Cardiac muscle cell (in vitro differentiated cells and primary cell): Measurements from ENCODE around the gene SPEG. TPM values are rescaled to one million over a fixed set of nuclear protein-coding genes. Genes with fewer than 3 reads are reported as not detected.

Source experiments
- DNase-seq, 2 donors: peaks; one replicate each; pipeline versions ENCODE4 v3.0.0 to v3.0.0-alpha.2; 2010 to 2017; ENCODE audit warnings: low read depth in 1 of 2, low spot score in 1 of 2
- H3K27ac ChIP-seq: fragments of 200-600 bp; sonication (generic); 2 replicates; pipeline ENCODE4 v1.5.1; 2016
- H3K27me3 ChIP-seq: fragments of 200-600 bp; sonication (generic); 2 replicates; pipeline ENCODE4 v1.6.0; 2016; ENCODE audit warnings: control low read depth
- H3K36me3 ChIP-seq: fragments of 200-600 bp; sonication (generic); 2 replicates; pipeline ENCODE4 v1.5.1; 2016; ENCODE audit warnings: control low read depth
- H3K4me1 ChIP-seq: fragments of 200-600 bp; sonication (generic); 2 replicates; pipeline ENCODE4 v1.8.1; 2017; ENCODE audit warnings: low read depth, mild to moderate bottlenecking, mixed run types
- H3K4me3 ChIP-seq: fragments of 200-600 bp; sonication (generic); 2 replicates; pipeline ENCODE4 v1.5.1; 2016; ENCODE audit warnings: mild to moderate bottlenecking
- H3K9me3 ChIP-seq: fragments of 200-600 bp; sonication (generic); 2 replicates; pipeline ENCODE4 v1.5.1; 2017; ENCODE audit warnings: low read depth, mild to moderate bottlenecking, control low read depth
- CTCF ChIP-seq: IDR thresholded peaks from 2 replicates; pipeline ENCODE4 v1.5.1; 2012; ENCODE audit warnings: low read depth, mild to moderate bottlenecking, low read length
- polyA plus RNA-seq: library from polyadenylated mRNA; unstranded; fragments of >200 nt; fragmentation: Nextera tagmentation; extraction: Ambion mirVana; gene quantifications from 2 replicates; pipeline ENCODE4 v1.2.1, GENCODE V29; 2016
- total RNA-seq: library from RNA; depleted of rRNA; stranded (reverse); fragments of >200 nt; gene quantifications from 2 replicates; pipeline ENCODE4 v1.2.3, GENCODE V29; 2016

Gene SPEG
- total and polyA plus RNA-seq, 2 experiments from 2014 or later: 188 to 292 TPM

GRCh38 chr2:219543596-219544358 is 109.1 kb downstream of the SPEG start, which contains the start of the genes CHPF and TMEM198:
Gene CHPF, minus strand, starts transcription at chr2:219543809. Its CDS starts 271 bp downstream, at chr2:219543538.
Gene TMEM198, plus strand, starts transcription at chr2:219544028. Its CDS starts 700 bp downstream, at chr2:219544728.
- no peak for TF ChIP-seq CTCF
- peak within 1 kb of the TSS; percentile 92 for H3K4me3 ChIP-seq
- H3K4me1 ChIP-seq: peaks cover 5% of the 10 kb centered on the region
- H3K27ac ChIP-seq: peak within 1 kb of the TSS; percentile 80
- H3K36me3 ChIP-seq: peaks cover 10% of the 10 kb centered on the region
- DNase-seq: peak; percentile 99 to 100
- no peaks in the 10 kb centered on the region for H3K9me3 ChIP-seq
- no peaks in the 10 kb centered on the region for H3K27me3 ChIP-seq

- TF ChIP-seq CTCF: no peak
- Histone ChIP-seq H3K27me3 (no peaks in the 10 kb centered on the region), H3K4me1 (peaks cover 5% of the 10 kb centered on the region), H3K9me3 (no peaks in the 10 kb centered on the region), H3K4me3 (peak overlapping the region; percentile 29), H3K36me3 (peaks cover 6% of the 10 kb centered on the region), H3K27ac (no peak overlapping the region)
- DNase-seq: no peak
Observed at GRCh38 chr2:219544567-219544966, 109.9 kb downstream of the SPEG start.

GRCh38 chr2:219545295-219545942 is 110.8 kb downstream of the SPEG start:
- DNase-seq: no peak
- Histone ChIP-seq H3K27me3 (no peaks in the 10 kb centered on the region), H3K27ac (no peak overlapping the region), H3K9me3 (no peaks in the 10 kb centered on the region), H3K4me3 (no peak overlapping the region), H3K4me1 (peaks cover 5% of the 10 kb centered on the region), H3K36me3 (peaks cover 6% of the 10 kb centered on the region)
- TF ChIP-seq CTCF: no peak

GRCh38 chr2:219545943-219546352 is 111.3 kb downstream of the SPEG start:
- H3K9me3 ChIP-seq: no peaks in the 10 kb centered on the region
- no peak for TF ChIP-seq CTCF
- no peaks in the 10 kb centered on the region for H3K27me3 ChIP-seq
- no peak overlapping the region for H3K4me3 ChIP-seq
- DNase-seq: no peak
- H3K36me3 ChIP-seq: peaks cover 4% of the 10 kb centered on the region
- H3K27ac ChIP-seq: no peak overlapping the region
- H3K4me1 ChIP-seq: peaks cover 5% of the 10 kb centered on the region

- TF ChIP-seq CTCF: no peak
- Histone ChIP-seq H3K27ac (no peak overlapping the region), H3K4me3 (no peak overlapping the region), H3K36me3 (no peaks in the 10 kb centered on the region), H3K27me3 (no peaks in the 10 kb centered on the region), H3K9me3 (no peaks in the 10 kb centered on the region), H3K4me1 (peaks cover 3% of the 10 kb centered on the region)
- no peak for DNase-seq
Observed at GRCh38 chr2:219547621-219548020, 113.0 kb downstream of the SPEG start.

Other genes with a start within 250 kb of the SPEG start
- 32.6 and 35.4 TPM in 2 replicates for gene ZFAND2B, start 228.1 kb upstream of the SPEG start, total RNA-seq
- gene ZFAND2B, start 228.1 kb upstream of the SPEG start, polyA plus RNA-seq: 49.0 and 54.8 TPM in 2 replicates
- gene ABCB6, start 215.9 kb upstream of the SPEG start, total RNA-seq: 9.6 and 24.2 TPM in 2 replicates
- gene ABCB6, start 215.9 kb upstream of the SPEG start, polyA plus RNA-seq: 24.2 and 32.9 TPM in 2 replicates
- 71.4 and 75.1 TPM in 2 replicates for gene ATG9A, start 205.2 kb upstream of the SPEG start, total RNA-seq
- 74.3 and 85.0 TPM in 2 replicates for gene ATG9A, start 205.2 kb upstream of the SPEG start, polyA plus RNA-seq
- gene ANKZF1, start 205.0 kb upstream of the SPEG start, total RNA-seq: 100 and 139 TPM in 2 replicates
- 135 and 175 TPM in 2 replicates for gene ANKZF1, start 205.0 kb upstream of the SPEG start, polyA plus RNA-seq
- 10.4 TPM in 2 replicates for gene GLB1L, start 189.4 kb upstream of the SPEG start, total RNA-seq
- gene GLB1L, start 189.4 kb upstream of the SPEG start, polyA plus RNA-seq: 3.3 and 12.0 TPM in 2 replicates
- 28.5 and 31.6 TPM in 2 replicates for gene STK16, start 189.4 kb upstream of the SPEG start, total RNA-seq
- 12.1 and 15.8 TPM in 2 replicates for gene STK16, start 189.4 kb upstream of the SPEG start, polyA plus RNA-seq
- gene TUBA4B, start 181.6 kb upstream of the SPEG start, total RNA-seq: not detected in 2 replicates
- not detected in 2 replicates for gene TUBA4B, start 181.6 kb upstream of the SPEG start, polyA plus RNA-seq
- 1.6 and 2.6 TPM in 2 replicates for gene TUBA4A, start 180.9 kb upstream of the SPEG start, total RNA-seq
- gene TUBA4A, start 180.9 kb upstream of the SPEG start, polyA plus RNA-seq: 2.3 and 6.5 TPM in 2 replicates
- gene DNAJB2, start 155.5 kb upstream of the SPEG start, total RNA-seq: 182 and 223 TPM in 2 replicates
- gene DNAJB2, start 155.5 kb upstream of the SPEG start, polyA plus RNA-seq: 60.6 and 61.0 TPM in 2 replicates
- 0.36 and 1.2 TPM in 2 replicates for gene PTPRN, start 125.4 kb upstream of the SPEG start, total RNA-seq
- 0.22 and 1.4 TPM in 2 replicates for gene PTPRN, start 125.4 kb upstream of the SPEG start, polyA plus RNA-seq
- gene RESP18, start 102.1 kb upstream of the SPEG start, total RNA-seq: not detected in 2 replicates
- not detected in 2 replicates for gene RESP18, start 102.1 kb upstream of the SPEG start, polyA plus RNA-seq
- gene DNPEP, start 46.9 kb upstream of the SPEG start, total RNA-seq: 67.2 and 70.4 TPM in 2 replicates
- gene DNPEP, start 46.9 kb upstream of the SPEG start, polyA plus RNA-seq: 104 and 117 TPM in 2 replicates
- 37.2 and 47.0 TPM in 2 replicates for gene DES, start 16.5 kb upstream of the SPEG start, total RNA-seq
- 17.5 and 20.4 TPM in 2 replicates for gene DES, start 16.5 kb upstream of the SPEG start, polyA plus RNA-seq
- 35.0 and 45.5 TPM in 2 replicates for gene GMPPA, start 64.0 kb downstream of the SPEG start, total RNA-seq
- gene GMPPA, start 64.0 kb downstream of the SPEG start, polyA plus RNA-seq: 52.7 and 67.5 TPM in 2 replicates
- 6.4 and 9.5 TPM in 2 replicates for gene ASIC4, start 79.6 kb downstream of the SPEG start, total RNA-seq
- gene ASIC4, start 79.6 kb downstream of the SPEG start, polyA plus RNA-seq: 3.3 and 4.3 TPM in 2 replicates
- gene CHPF, start 109.0 kb downstream of the SPEG start, total RNA-seq: 286 and 301 TPM in 2 replicates
- 208 and 218 TPM in 2 replicates for gene CHPF, start 109.0 kb downstream of the SPEG start, polyA plus RNA-seq
- gene TMEM198, start 109.2 kb downstream of the SPEG start, total RNA-seq: 6.7 and 7.4 TPM in 2 replicates
- 8.2 and 12.2 TPM in 2 replicates for gene TMEM198, start 109.2 kb downstream of the SPEG start, polyA plus RNA-seq
- 540 and 746 TPM in 2 replicates for gene OBSL1, start 136.7 kb downstream of the SPEG start, total RNA-seq
- 276 and 302 TPM in 2 replicates for gene OBSL1, start 136.7 kb downstream of the SPEG start, polyA plus RNA-seq
- gene INHA, start 137.5 kb downstream of the SPEG start, total RNA-seq: 11.4 and 39.0 TPM in 2 replicates
- 13.3 and 39.1 TPM in 2 replicates for gene INHA, start 137.5 kb downstream of the SPEG start, polyA plus RNA-seq
- 17.8 and 22.4 TPM in 2 replicates for gene STK11IP, start 163.0 kb downstream of the SPEG start, total RNA-seq
- gene STK11IP, start 163.0 kb downstream of the SPEG start, polyA plus RNA-seq: 24.4 and 26.3 TPM in 2 replicates
- gene SLC4A3, start 192.8 kb downstream of the SPEG start, total RNA-seq: 38.8 and 39.8 TPM in 2 replicates
- 42.9 and 47.7 TPM in 2 replicates for gene SLC4A3, start 192.8 kb downstream of the SPEG start, polyA plus RNA-seq